Calu3 (cell line): Measurements from ENCODE around the gene STX8. TPM values are rescaled to one million over a fixed set of nuclear protein-coding genes. Genes with fewer than 3 reads are reported as not detected.

Source experiments
- BruUV-seq: library from RNA; stranded (reverse); fragments of 400-500 nt; replicated peaks from 2 replicates; lab custom pipeline; 2021; lab: Mats Ljungman, UMichigan
- CTCF ChIA-PET: fragments of 300-600 bp; sonication (Branson Sonifier 250); formaldehyde crosslinking; loops from one replicate; lab custom pipeline; 2022; ENCODE audit warnings: antibody characterized with exemption; lab: Charles Lee
- DNase-seq: peaks from one replicate; pipeline ENCODE4 v3.0.0; 2022
- H3K27ac Mint-ChIP-seq: one replicate; pipeline ENCODE4 v1.8.0; 2022; ENCODE audit warnings: mixed read lengths; ENCODE audit not compliant: unreplicated experiment
- H3K27me3 Mint-ChIP-seq: one replicate; pipeline ENCODE4 v1.8.0; 2022; ENCODE audit warnings: mixed read lengths; ENCODE audit not compliant: unreplicated experiment
- H3K36me3 Mint-ChIP-seq: one replicate; pipeline ENCODE4 v1.8.0; 2022; ENCODE audit warnings: mild to moderate bottlenecking, moderate library complexity, mixed read lengths; ENCODE audit not compliant: insufficient read depth, unreplicated experiment
- H3K4me1 Mint-ChIP-seq: one replicate; pipeline ENCODE4 v1.8.0; 2022; ENCODE audit warnings: mild to moderate bottlenecking, low read depth, mixed read lengths; ENCODE audit not compliant: unreplicated experiment
- H3K4me3 Mint-ChIP-seq: one replicate; pipeline ENCODE4 v1.8.0; 2022; ENCODE audit warnings: mild to moderate bottlenecking, low read depth, moderate library complexity, mixed read lengths; ENCODE audit not compliant: unreplicated experiment
- H3K9me3 Mint-ChIP-seq: one replicate; pipeline ENCODE4 v1.8.0; 2022; ENCODE audit warnings: low read depth, mixed read lengths; ENCODE audit not compliant: unreplicated experiment
- intact Hi-C: fragments of 100-400 bp; cut with micrococcal nuclease; formaldehyde crosslinking; loops from one replicate; pipeline ENCODE4 v1.10.0; 2022; ENCODE audit not compliant: unreplicated experiment
- total RNA-seq: library from RNA; stranded (reverse); gene quantifications from 2 replicates; pipeline ENCODE4 v1.2.3, GENCODE V29; 2022
- TF ChIP-seq, protein P1 (sequence below): fragments of 200-600 bp; IDR thresholded peaks from one replicate; pipeline ENCODE4 v1.8.0; 2022; ENCODE audit warnings: antibody characterized with exemption; ENCODE audit not compliant: unreplicated experiment

The STX8 gene
- total RNA-seq, 1 experiment from 2014 or later = 32.4 TPM

GRCh38 chr17:9432134-9432885, 143.3 kb downstream of the STX8 start:
- CTCF ChIA-PET = no interaction called here
- no peaks in the 10 kb centered on the region for H3K36me3 Mint-ChIP-seq
- no peaks in the 10 kb centered on the region for H3K27me3 Mint-ChIP-seq
- BruUV-seq = no TSS peak
- TF ChIP-seq, protein P1, sequence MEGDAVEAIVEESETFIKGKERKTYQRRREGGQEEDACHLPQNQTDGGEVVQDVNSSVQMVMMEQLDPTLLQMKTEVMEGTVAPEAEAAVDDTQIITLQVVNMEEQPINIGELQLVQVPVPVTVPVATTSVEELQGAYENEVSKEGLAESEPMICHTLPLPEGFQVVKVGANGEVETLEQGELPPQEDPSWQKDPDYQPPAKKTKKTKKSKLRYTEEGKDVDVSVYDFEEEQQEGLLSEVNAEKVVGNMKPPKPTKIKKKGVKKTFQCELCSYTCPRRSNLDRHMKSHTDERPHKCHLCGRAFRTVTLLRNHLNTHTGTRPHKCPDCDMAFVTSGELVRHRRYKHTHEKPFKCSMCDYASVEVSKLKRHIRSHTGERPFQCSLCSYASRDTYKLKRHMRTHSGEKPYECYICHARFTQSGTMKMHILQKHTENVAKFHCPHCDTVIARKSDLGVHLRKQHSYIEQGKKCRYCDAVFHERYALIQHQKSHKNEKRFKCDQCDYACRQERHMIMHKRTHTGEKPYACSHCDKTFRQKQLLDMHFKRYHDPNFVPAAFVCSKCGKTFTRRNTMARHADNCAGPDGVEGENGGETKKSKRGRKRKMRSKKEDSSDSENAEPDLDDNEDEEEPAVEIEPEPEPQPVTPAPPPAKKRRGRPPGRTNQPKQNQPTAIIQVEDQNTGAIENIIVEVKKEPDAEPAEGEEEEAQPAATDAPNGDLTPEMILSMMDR = no peak
- no peak overlapping the region for H3K4me3 Mint-ChIP-seq
- H3K4me1 Mint-ChIP-seq = peaks cover 19% of the 10 kb centered on the region
- H3K27ac Mint-ChIP-seq = no peak overlapping the region
- DNase-seq = no peak
- intact Hi-C loops = no loop called here
- H3K9me3 Mint-ChIP-seq = no peaks in the 10 kb centered on the region

GRCh38 chr17:9431620-9432019, 144.0 kb downstream of the STX8 start:
- Mint-ChIP-seq H3K4me3 (no peak overlapping the region), H3K9me3 (no peaks in the 10 kb centered on the region), H3K27me3 (no peaks in the 10 kb centered on the region), H3K36me3 (no peaks in the 10 kb centered on the region), H3K4me1 (peaks cover 19% of the 10 kb centered on the region), H3K27ac (no peak overlapping the region)
- intact Hi-C loops = no loop called here
- TF ChIP-seq, protein P1 = no peak
- CTCF ChIA-PET = no interaction called here
- no peak for DNase-seq
- no TSS peak for BruUV-seq

DNA sequence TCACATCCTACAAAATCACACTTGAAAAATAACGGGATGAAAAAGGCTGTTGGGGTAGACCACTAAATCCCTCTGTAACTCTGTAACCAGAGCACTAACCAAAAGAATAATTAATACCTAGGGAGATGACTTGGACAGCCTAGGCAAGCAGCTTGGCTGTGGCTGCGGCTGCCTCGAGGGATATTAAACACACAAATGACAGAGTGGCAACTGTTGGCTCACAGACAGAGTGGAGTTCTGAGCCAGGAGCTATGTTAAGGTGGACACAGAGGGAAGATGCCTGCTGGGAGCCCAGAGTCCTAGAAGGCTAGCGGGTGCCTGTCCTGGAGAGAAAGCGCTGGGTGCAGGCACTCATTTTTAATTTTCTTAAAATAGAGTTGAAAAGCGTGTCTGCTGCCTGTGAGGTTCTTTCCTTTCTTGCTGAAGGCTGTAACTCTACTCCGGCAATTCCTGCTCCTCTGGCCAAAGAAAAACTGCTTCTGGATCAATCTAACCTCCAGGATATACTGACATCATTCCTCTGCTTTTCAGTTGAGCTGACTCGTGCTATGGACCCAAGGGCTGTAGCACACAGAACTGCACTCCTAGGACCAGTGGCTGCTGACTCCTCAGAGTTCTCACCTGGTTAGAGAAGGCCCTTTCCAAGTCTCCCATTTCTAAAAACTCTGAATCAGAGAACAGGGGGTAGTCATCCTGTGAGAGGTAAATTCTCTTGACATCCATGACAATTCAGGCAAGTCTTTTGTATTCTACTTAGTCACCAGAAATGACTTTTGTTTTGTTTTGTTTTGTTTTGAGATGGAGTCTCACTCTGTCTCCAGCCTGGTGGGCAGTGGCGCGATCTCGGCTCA, 147.9 kb downstream of the STX8 start:
- intact Hi-C loops = no loop called here
- H3K27ac Mint-ChIP-seq = no peak overlapping the region
- no peaks in the 10 kb centered on the region for H3K4me1 Mint-ChIP-seq
- DNase-seq = no peak
- H3K36me3 Mint-ChIP-seq = no peaks in the 10 kb centered on the region
- no TSS peak for BruUV-seq
- TF ChIP-seq, protein P1 = no peak
- H3K27me3 Mint-ChIP-seq = no peaks in the 10 kb centered on the region
- CTCF ChIA-PET = no interaction called here
- no peaks in the 10 kb centered on the region for H3K9me3 Mint-ChIP-seq
- H3K4me3 Mint-ChIP-seq = no peak overlapping the region

GRCh38 chr17:9424071-9424640, 151.5 kb downstream of the STX8 start:
- Mint-ChIP-seq H3K27me3 (no peaks in the 10 kb centered on the region), H3K27ac (no peak overlapping the region), H3K9me3 (peaks cover 4% of the 10 kb centered on the region), H3K4me1 (no peaks in the 10 kb centered on the region), H3K36me3 (no peaks in the 10 kb centered on the region), H3K4me3 (no peak overlapping the region)
- intact Hi-C loops = no loop called here
- TF ChIP-seq, protein P1 = no peak
- CTCF ChIA-PET = no interaction called here
- no peak for DNase-seq
- no TSS peak for BruUV-seq
